ENCODE measurements around the gene NCOA7. TPM values are rescaled to one million over a fixed set of nuclear protein-coding genes. Genes with fewer than 3 reads are reported as not detected.

The NCOA7 gene
- total RNA-seq, 3 donors from 2014 or later (not counting 1 experiment from before 2014, with no cell fraction given), result 37.3 to 66.6 (median 56.8) TPM

GRCh38 chr6:125924697-125925358, 134.1 kb downstream of the NCOA7 start:
- Histone ChIP-seq H3K4me1 (ENCODE audit: control insufficient read depth, insufficient read depth, low read length) (no peaks in the 10 kb centered on the region), H3K9me3 (ENCODE audit: control insufficient read depth, insufficient read depth, low read length) (no peaks in the 10 kb centered on the region), H3K4me3 (ENCODE audit: low read length) (no peak overlapping the region), H3K36me3 (ENCODE audit: control insufficient read depth, insufficient read depth, low read length) (peaks cover 65% of the 10 kb centered on the region), H3K27me3 (ENCODE audit: control insufficient read depth, insufficient read depth, low read length) (no peaks in the 10 kb centered on the region), H3K27ac (ENCODE audit: low read length) (no peak overlapping the region)
- H3K4me1 Mint-ChIP-seq, result peaks cover 10 to 18% of the 10 kb centered on the region in 2 donors
- WGBS (ENCODE audit: insufficient coverage), result 77% methylated on average over 2 of the region's 2 CpGs
- TF ChIP-seq CTCF (IDR thresholded peaks at IDR 0.05), result no peak
- intact Hi-C loops (cut with micrococcal nuclease), result no loop called here
- ATAC-seq (no peak), DNase-seq (no peak)
- H3K36me3 Mint-ChIP-seq, result peaks cover 33% of the 10 kb centered on the region
- peak overlapping the region; percentile 33 to 34 for H3K27ac Mint-ChIP-seq
- H3K9me3 Mint-ChIP-seq, result no peaks in the 10 kb centered on the region
- H3K4me3 Mint-ChIP-seq, result no peak overlapping the region
- no peaks in the 10 kb centered on the region for H3K27me3 Mint-ChIP-seq (ENCODE audit: low read depth in 2 of 2)

- no peaks in the 10 kb centered on the region for H3K9me3 Mint-ChIP-seq
- TF ChIP-seq CTCF (IDR thresholded peaks at IDR 0.05), result no peak
- no peak overlapping the region for H3K27ac ChIP-seq (ENCODE audit: low read length)
- no peak overlapping the region for H3K27ac Mint-ChIP-seq
- no peak overlapping the region for H3K4me3 ChIP-seq (ENCODE audit: low read length)
- no peaks in the 10 kb centered on the region for H3K9me3 ChIP-seq (ENCODE audit: control insufficient read depth, insufficient read depth, low read length)
- H3K36me3 Mint-ChIP-seq, result peaks cover 32% of the 10 kb centered on the region
- no peaks in the 10 kb centered on the region for H3K4me1 ChIP-seq (ENCODE audit: control insufficient read depth, insufficient read depth, low read length)
- H3K36me3 ChIP-seq (ENCODE audit: control insufficient read depth, insufficient read depth, low read length), result peaks cover 56% of the 10 kb centered on the region
- 93% methylated on average over 2 of the region's 3 CpGs for WGBS (ENCODE audit: insufficient coverage)
- no peak for ATAC-seq
- peaks cover 10 to 18% of the 10 kb centered on the region in 2 donors for H3K4me1 Mint-ChIP-seq
- DNase-seq, result no peak
- H3K27me3 Mint-ChIP-seq (ENCODE audit: low read depth in 2 of 2), result no peaks in the 10 kb centered on the region
- no peak overlapping the region for H3K4me3 Mint-ChIP-seq
- intact Hi-C loops (cut with micrococcal nuclease), result no loop called here
- H3K27me3 ChIP-seq (ENCODE audit: control insufficient read depth, insufficient read depth, low read length), result no peaks in the 10 kb centered on the region
Measured at GRCh38 chr6:125926711-125927110, 136.0 kb downstream of the NCOA7 start.

- H3K36me3 ChIP-seq (ENCODE audit: control insufficient read depth, insufficient read depth, low read length), result peaks cover 45% of the 10 kb centered on the region
- H3K4me3 ChIP-seq (ENCODE audit: low read length), result no peak overlapping the region
- intact Hi-C loops (cut with micrococcal nuclease), result no loop called here
- H3K27ac ChIP-seq (ENCODE audit: low read length), result no peak overlapping the region
- no peak for ATAC-seq
- Mint-ChIP-seq H3K4me1 (peaks cover 10 to 18% of the 10 kb centered on the region in 2 donors), H3K4me3 (no peak overlapping the region), H3K36me3 (peaks cover 23% of the 10 kb centered on the region), H3K27ac (no peak overlapping the region), H3K9me3 (no peaks in the 10 kb centered on the region), H3K27me3 (ENCODE audit: low read depth in 2 of 2) (no peaks in the 10 kb centered on the region)
- H3K27me3 ChIP-seq (ENCODE audit: control insufficient read depth, insufficient read depth, low read length), result no peaks in the 10 kb centered on the region
- TF ChIP-seq CTCF (IDR thresholded peaks at IDR 0.05), result no peak
- no peak for DNase-seq
- H3K9me3 ChIP-seq (ENCODE audit: control insufficient read depth, insufficient read depth, low read length), result no peaks in the 10 kb centered on the region
- no peaks in the 10 kb centered on the region for H3K4me1 ChIP-seq (ENCODE audit: control insufficient read depth, insufficient read depth, low read length)
- WGBS (ENCODE audit: insufficient coverage), result 78% methylated on average over 5 of the region's 7 CpGs
Measured at GRCh38 chr6:125927761-125928160, 137.0 kb downstream of the NCOA7 start.
